K562 treated with DMSO at 1 percent for 12 hours (cell line): ENCODE results near the gene GABRB2. TPM values are rescaled to one million over a fixed set of nuclear protein-coding genes. Genes with fewer than 3 reads are reported as not detected.

Experiments used
- total RNA-seq: library from RNA; unstranded; fragments of 300-600 nt; gene quantifications from 2 replicates; pipeline ENCODE4 v1.2.3, GENCODE V29; 2022; ENCODE audit not compliant: insufficient read depth

GABRB2 gene
- not detected in 2 replicates for total RNA-seq

DNA sequence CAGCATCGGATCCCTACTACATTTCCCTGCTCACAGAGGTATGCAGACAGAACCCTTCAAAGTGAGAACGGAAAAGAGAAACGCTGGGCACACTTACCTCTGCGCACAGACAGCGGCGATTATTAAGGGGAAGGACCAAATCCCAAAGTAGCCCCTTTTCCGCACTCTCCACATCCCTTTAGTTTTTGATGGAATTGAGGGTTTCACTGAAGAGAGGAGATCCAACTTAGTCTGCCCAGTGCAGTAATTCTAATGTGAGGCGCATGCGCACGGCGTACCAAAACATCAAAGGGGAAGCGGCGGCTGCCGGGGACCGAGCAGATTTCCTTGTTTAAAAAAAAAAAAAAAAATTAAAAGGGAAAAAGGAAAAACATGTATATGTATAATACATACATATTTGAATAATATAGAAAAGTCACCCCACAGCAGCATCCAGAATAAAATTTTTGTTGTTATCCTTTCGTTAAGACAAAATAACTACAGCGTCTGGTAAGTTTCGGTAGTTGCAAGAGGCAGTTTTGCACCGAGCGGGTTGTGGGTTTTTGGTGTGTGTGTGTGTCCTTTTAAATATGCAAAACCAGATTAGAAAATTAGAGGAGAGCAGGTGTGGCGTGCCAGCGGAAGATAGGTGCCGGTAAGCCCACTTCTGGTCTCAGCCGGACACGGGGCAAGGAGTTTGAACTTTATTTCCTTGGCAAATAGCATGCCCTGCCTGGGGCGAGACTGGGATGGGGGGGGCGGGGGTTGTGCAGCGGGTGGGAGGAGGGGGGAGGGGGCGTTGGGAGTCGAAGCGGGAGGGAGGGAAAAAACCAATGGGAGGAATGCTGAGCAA, at the start of gene GABRB2:
TSS of gene GABRB2 (minus strand) at position 256 of the 832 bp plus-strand sequence. CDS start at position 174, 82 bp downstream.

Other genes starting within 250 kb of the GABRB2 start
- not detected in 2 replicates for gene GABRA6, start 139.0 kb upstream of the GABRB2 start, total RNA-seq